NCI-H774 (cell line): ENCODE measurements around the gene HLTF.
"Not testable (repeated sequence)": the region's sequence is repeated elsewhere in the genome, so short reads cannot be mapped to it uniquely, and the experiment has no call there.

Experiments used
- DNase-seq: peaks from one replicate; lab custom pipeline; 2025; lab: John Stamatoyannopoulos, UW

Gene HLTF

DNA sequence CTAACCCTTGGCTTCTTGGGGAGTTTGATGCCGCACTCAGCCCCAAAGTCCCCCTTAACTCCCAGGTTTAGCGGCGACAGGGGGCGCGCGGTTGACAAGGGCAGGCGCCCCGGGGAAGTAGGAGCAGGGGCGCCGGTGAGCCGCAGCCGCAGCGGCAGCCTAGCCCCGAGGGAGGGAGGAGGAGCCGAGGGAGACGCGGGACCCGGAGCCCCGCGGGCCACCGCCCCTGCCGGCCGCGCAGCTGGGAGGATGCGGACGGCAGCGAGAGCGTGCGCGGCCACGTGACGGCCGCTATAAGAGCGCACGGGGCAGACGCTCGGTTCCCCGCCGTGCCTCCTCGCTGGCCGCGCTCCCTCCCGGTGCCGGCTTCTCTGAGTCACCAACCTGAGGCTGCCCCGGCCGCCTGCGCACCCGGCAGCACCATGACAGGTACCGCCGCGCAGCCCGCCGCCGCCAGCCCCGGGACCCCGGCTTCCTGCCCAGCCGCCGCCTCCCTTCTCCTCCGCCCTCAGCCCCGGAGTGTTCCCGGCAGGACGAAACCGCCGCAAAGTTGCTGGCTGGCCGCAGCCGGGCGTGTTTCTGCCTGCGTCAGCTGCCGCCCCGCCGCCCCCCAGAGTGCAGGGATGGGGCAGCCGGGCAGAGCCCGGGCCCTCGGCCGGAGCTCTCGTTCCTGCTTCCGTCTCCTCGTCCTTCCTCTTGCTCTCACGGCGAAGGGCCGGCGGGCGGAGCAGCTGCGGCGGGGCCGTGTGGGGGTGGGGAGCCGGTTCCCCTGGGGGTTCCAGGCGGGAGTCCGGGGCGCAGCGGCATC, 94.9 kb downstream of the HLTF start, which contains the start of gene GYG1:
Gene GYG1 (plus strand): TSS at position 322 of the 808 bp plus-strand sequence. CDS start 101 bp downstream, at position 423.
- DNase-seq, result peak; percentile 87

GRCh38 chr3:148990236-148990635, 96.1 kb downstream of the HLTF start:
- DNase-seq, result no peak

- not testable (repeated sequence) for DNase-seq
Observed at GRCh38 chr3:148987551-148987950, 98.8 kb downstream of the HLTF start.

DNA sequence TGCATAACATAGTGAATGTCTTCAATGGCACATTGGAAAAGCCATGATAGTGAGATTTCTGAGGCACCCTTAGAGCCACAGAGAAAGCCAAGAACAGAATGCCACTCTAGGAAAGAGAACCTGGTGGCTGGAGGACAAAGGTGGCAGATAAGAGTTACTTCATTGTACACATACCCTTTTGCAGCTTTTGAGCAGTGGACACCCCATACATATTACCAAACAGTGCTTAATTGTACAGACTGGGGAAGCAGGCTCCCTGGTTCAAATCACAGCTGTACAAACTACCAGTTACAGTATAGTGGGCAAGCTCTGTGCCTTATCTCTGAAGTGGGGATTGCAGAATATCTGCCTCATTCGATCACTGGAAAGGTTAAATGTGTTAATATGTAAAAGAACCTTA, 105.1 kb downstream of the HLTF start:
- DNase-seq, result no peak
